Mesenchymal stem cell (in vitro differentiated cells and primary cell): ENCODE measurements around the gene GLT1D1.
"Not testable (repeated sequence)": the region's sequence is repeated elsewhere in the genome, so short reads cannot be mapped to it uniquely, and the experiment has no call there.

Experiments
- DNase-seq: peaks from one replicate; pipeline ENCODE4 v3.0.0-alpha.2; 2013
- H2AFZ ChIP-seq: one replicate; pipeline ENCODE4 v1.6.1; 2013; ENCODE audit warnings: low read depth, mild to moderate bottlenecking, control low read depth, inconsistent platforms, low read length, moderate library complexity
- H2AK5ac ChIP-seq: 2 replicates; pipeline ENCODE4 v1.6.1; 2013; ENCODE audit warnings: low read length, moderate library complexity, mild to moderate bottlenecking, inconsistent platforms; ENCODE audit not compliant: severe bottlenecking
- H2BK120ac ChIP-seq: one replicate; pipeline ENCODE4 v1.6.1; 2013; ENCODE audit warnings: low read depth, mild to moderate bottlenecking, inconsistent platforms, low read length, moderate library complexity
- H2BK12ac ChIP-seq, 2 experiments: one replicate each; pipeline ENCODE4 v1.6.1; 2013; ENCODE audit warnings: inconsistent platforms in 2 of 2, low read length in 2 of 2, mild to moderate bottlenecking in 2 of 2, moderate library complexity in 2 of 2, control low read depth in 1 of 2
- H2BK15ac ChIP-seq: one replicate; pipeline ENCODE4 v1.6.1; 2013; ENCODE audit warnings: mild to moderate bottlenecking, low read depth, inconsistent platforms; ENCODE audit not compliant: poor library complexity, severe bottlenecking
- H2BK5ac ChIP-seq: 2 replicates; pipeline ENCODE4 v1.6.1; 2013; ENCODE audit warnings: low read depth, mild to moderate bottlenecking, low read length, control low read depth, inconsistent platforms; ENCODE audit not compliant: poor library complexity, severe bottlenecking
- H3K14ac ChIP-seq, 2 experiments: one replicate each; pipeline ENCODE4 v1.6.1; 2013; ENCODE audit warnings: inconsistent platforms in 2 of 2, low read length in 2 of 2, control low read depth in 1 of 2, mild to moderate bottlenecking in 1 of 2, moderate library complexity in 1 of 2
- H3K18ac ChIP-seq, 2 experiments: one replicate each; pipeline ENCODE4 v1.6.1; 2013; ENCODE audit warnings: inconsistent platforms in 2 of 2, low read length in 2 of 2, control low read depth in 1 of 2, low read depth in 1 of 2, mild to moderate bottlenecking in 1 of 2
- H3K23ac ChIP-seq, 2 experiments: one replicate each; pipeline ENCODE4 v1.6.1; 2013; ENCODE audit warnings: inconsistent platforms in 2 of 2, low read length in 2 of 2, mild to moderate bottlenecking in 2 of 2, moderate library complexity in 2 of 2, control low read depth in 1 of 2
- H3K27ac ChIP-seq: 2 replicates; pipeline ENCODE4 v1.5.1; 2013; ENCODE audit warnings: mild to moderate bottlenecking, moderate library complexity, low read length, control low read depth, inconsistent platforms; ENCODE audit not compliant: poor library complexity, severe bottlenecking
- H3K27me3 ChIP-seq, 2 experiments: 2 replicates each; pipeline versions ENCODE4 v1.6.1 to v1.7.0; 2013; ENCODE audit warnings: low read length in 2 of 2, mild to moderate bottlenecking in 2 of 2, moderate library complexity in 2 of 2, control low read depth in 1 of 2, inconsistent platforms in 1 of 2; ENCODE audit not compliant: control insufficient read depth in 1 of 2, insufficient read depth in 1 of 2
- H3K36me3 ChIP-seq, 2 experiments: 2 replicates each; pipeline versions ENCODE4 v1.6.1 to v1.7.0; 2013; ENCODE audit warnings: low read length in 2 of 2, control low read depth in 1 of 2, inconsistent platforms in 1 of 2, low read depth in 1 of 2, mild to moderate bottlenecking in 1 of 2; ENCODE audit not compliant: insufficient read depth in 2 of 2, control insufficient read depth in 1 of 2
- H3K4ac ChIP-seq, 2 experiments: one replicate each; pipeline ENCODE4 v1.6.1; 2013; ENCODE audit warnings: inconsistent platforms in 2 of 2, low read length in 2 of 2, mild to moderate bottlenecking in 2 of 2, moderate library complexity in 2 of 2, control low read depth in 1 of 2, low read depth in 1 of 2
- H3K4me1 ChIP-seq: 2 replicates; pipeline ENCODE4 v1.6.1; 2013; ENCODE audit warnings: low read depth, low read length, control low read depth; ENCODE audit not compliant: control insufficient read depth, insufficient read depth
- H3K4me2 ChIP-seq: 2 replicates; pipeline ENCODE4 v1.6.1; 2013; ENCODE audit warnings: low read length, mild to moderate bottlenecking, inconsistent platforms; ENCODE audit not compliant: poor library complexity, severe bottlenecking
- H3K4me3 ChIP-seq, 2 experiments: 2 replicates each; pipeline versions ENCODE4 v1.5.1 to v1.7.0; 2013; ENCODE audit warnings: low read length in 2 of 2, mild to moderate bottlenecking in 2 of 2, control low read depth in 1 of 2, low read depth in 1 of 2; ENCODE audit not compliant: insufficient read depth in 1 of 2
- H3K79me1 ChIP-seq: replicated peaks from 2 replicates; pipeline ENCODE4 v1.6.1; 2013; ENCODE audit warnings: mild to moderate bottlenecking, control low read depth, low read length, inconsistent platforms; ENCODE audit not compliant: poor library complexity, severe bottlenecking
- H3K9ac ChIP-seq: 2 replicates; pipeline ENCODE4 v1.7.0; 2013; ENCODE audit warnings: mild to moderate bottlenecking, low read length, moderate library complexity
- H3K9me3 ChIP-seq: 2 replicates; pipeline ENCODE4 v1.7.0; 2013; ENCODE audit warnings: mild to moderate bottlenecking, low read length; ENCODE audit not compliant: control insufficient read depth
- H4K8ac ChIP-seq: one replicate; pipeline ENCODE4 v1.6.1; 2013; ENCODE audit warnings: inconsistent platforms, mild to moderate bottlenecking, low read length, moderate library complexity
- H4K91ac ChIP-seq: one replicate; pipeline ENCODE4 v1.6.1; 2013; ENCODE audit warnings: mild to moderate bottlenecking, low read length, inconsistent platforms
- WGBS: methylation state at CpG from one replicate; pipeline ENCODE4 v1.1.7; 2013; ENCODE audit warnings: mixed read lengths; 5-methylcytosine and 5-hydroxymethylcytosine counted together

Gene GLT1D1

DNA sequence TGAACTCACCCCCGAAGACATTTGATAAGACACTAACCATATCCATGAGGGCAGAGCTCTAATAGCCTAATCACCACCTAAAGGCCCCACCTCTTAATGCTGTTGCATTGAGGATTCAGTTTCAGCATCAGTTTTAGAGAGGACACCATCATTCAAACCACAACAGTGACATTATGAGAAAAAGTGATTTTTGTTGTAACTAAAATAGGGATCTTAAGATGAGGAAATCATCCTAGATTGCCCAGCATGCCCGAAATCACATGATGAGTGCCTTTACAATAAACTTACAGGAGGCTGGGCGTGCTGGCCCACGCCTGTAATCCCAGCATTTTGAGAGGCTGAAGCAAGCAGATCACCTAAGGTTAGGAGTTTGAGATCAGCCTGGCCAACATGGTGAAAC is 9.7 kb upstream of the GLT1D1 start:
- no peak overlapping the region for H3K4ac ChIP-seq
- H3K4me1 ChIP-seq = peaks cover 2% of the 10 kb centered on the region
- no peak for DNase-seq
- no peak overlapping the region for H3K27ac ChIP-seq
- peaks cover 4% of the 10 kb centered on the region for H3K9me3 ChIP-seq
- no peak overlapping the region for H3K18ac ChIP-seq
- H2BK12ac ChIP-seq = no peak overlapping the region
- H2BK120ac ChIP-seq = no peak overlapping the region
- H4K91ac ChIP-seq = no peak overlapping the region
- no peak overlapping the region for H3K9ac ChIP-seq
- no peak overlapping the region for H3K4me2 ChIP-seq
- H3K36me3 ChIP-seq = no peaks in the 10 kb centered on the region
- H3K27me3 ChIP-seq = no peaks in the 10 kb centered on the region
- no peak overlapping the region for H4K8ac ChIP-seq
- H3K4me3 ChIP-seq = no peak overlapping the region
- H3K14ac ChIP-seq = no peak overlapping the region
- no peak overlapping the region for H2AFZ ChIP-seq
- no peak overlapping the region for H2AK5ac ChIP-seq
- no peak overlapping the region for H3K23ac ChIP-seq
- 63% methylated on average over 3 of the region's 4 CpGs for WGBS
- no peaks in the 10 kb centered on the region for H3K79me1 ChIP-seq
- H2BK15ac ChIP-seq = no peak overlapping the region
- H2BK5ac ChIP-seq = no peak overlapping the region

DNA sequence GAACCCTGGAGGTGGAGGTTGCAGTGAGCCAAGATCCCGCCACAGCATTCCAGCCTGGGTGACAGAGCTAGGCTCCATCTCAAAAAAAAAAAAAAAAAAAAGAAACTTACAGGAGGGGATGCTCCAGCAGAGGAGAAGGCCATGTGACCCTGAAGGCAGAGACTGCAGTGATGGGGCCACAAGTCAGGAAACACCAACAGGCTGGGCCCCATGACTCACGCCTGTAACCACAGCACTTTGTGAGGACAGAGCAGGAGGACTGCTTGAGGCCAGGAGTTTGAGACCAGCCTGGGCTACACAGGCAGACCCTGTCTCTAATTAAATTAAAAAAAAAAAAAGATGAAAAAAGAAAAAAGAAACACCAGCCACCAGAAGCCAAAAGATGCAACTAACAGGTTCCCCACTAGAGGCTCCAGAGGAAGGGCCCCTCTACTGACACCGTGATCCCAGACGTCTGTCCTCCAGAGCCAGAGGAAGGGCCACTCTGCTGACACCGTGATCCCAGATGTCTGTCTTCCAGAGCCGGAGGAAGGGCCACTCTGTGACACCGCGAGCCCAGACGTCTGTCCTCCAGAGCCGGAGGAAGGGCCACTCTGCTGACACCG is 9.1 kb upstream of the GLT1D1 start:
- Histone ChIP-seq H3K79me1 (no peaks in the 10 kb centered on the region), H3K14ac (no peak overlapping the region), H3K27ac (no peak overlapping the region), H3K27me3 (no peaks in the 10 kb centered on the region), H3K18ac (no peak overlapping the region), H3K9me3 (peaks cover 4% of the 10 kb centered on the region), H2BK120ac (no peak overlapping the region), H3K4ac (no peak overlapping the region), H2BK12ac (no peak overlapping the region), H4K8ac (no peak overlapping the region), H3K4me1 (peaks cover 2% of the 10 kb centered on the region), H2AFZ (no peak overlapping the region), H3K9ac (no peak overlapping the region), H3K23ac (no peak overlapping the region), H3K36me3 (no peaks in the 10 kb centered on the region), H4K91ac (no peak overlapping the region), H2BK15ac (no peak overlapping the region), H2AK5ac (no peak overlapping the region), H3K4me2 (no peak overlapping the region), H2BK5ac (no peak overlapping the region), H3K4me3 (no peak overlapping the region)
- no peak for DNase-seq
- WGBS = 51% methylated on average over 8 of the region's 11 CpGs

DNA sequence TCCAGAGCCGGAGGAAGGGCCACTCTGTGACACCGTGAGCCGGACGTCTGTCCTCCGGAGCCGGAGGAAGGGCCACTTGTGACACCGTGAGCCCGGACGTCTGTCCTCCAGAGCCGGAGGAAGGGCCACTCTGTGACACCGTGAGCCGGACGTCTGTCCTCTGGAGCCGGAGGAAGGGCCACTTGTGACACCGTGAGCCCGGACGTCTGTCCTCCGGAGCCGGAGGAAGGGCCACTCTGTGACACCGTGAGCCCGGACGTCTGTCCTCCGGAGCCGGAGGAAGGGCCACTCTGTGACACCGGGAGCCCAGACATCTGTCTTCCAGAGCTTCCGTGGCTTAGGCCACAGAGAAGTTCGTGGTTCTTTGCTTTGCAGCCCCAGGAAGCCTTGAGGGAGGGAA is 6.6 kb upstream of the GLT1D1 start:
- not testable (repeated sequence) for H2AK5ac ChIP-seq, H4K8ac ChIP-seq, H3K4me1 ChIP-seq, H3K9ac ChIP-seq, H3K79me1 ChIP-seq, H4K91ac ChIP-seq, H2BK15ac ChIP-seq, H3K9me3 ChIP-seq, H3K4me2 ChIP-seq, H2AFZ ChIP-seq, H3K4ac ChIP-seq, H2BK12ac ChIP-seq, H2BK120ac ChIP-seq, H3K18ac ChIP-seq, H3K14ac ChIP-seq, H3K27me3 ChIP-seq, H2BK5ac ChIP-seq, H3K23ac ChIP-seq, H3K27ac ChIP-seq, DNase-seq, H3K36me3 ChIP-seq, H3K4me3 ChIP-seq
- 95% methylated on average over 27 of the region's 27 CpGs for WGBS

- Histone ChIP-seq H3K18ac (no peak overlapping the region), H4K8ac (no peak overlapping the region), H3K9ac (no peak overlapping the region), H2AFZ (no peak overlapping the region), H2BK15ac (no peak overlapping the region), H2BK120ac (no peak overlapping the region), H3K4ac (no peak overlapping the region), H3K79me1 (no peaks in the 10 kb centered on the region), H3K4me2 (no peak overlapping the region), H3K4me3 (no peak overlapping the region), H3K23ac (no peak overlapping the region), H2BK5ac (no peak overlapping the region), H3K9me3 (peaks cover 2% of the 10 kb centered on the region), H3K27me3 (peaks cover 10 to 24% of the 10 kb centered on the region in 2 experiments), H2BK12ac (no peak overlapping the region), H3K4me1 (peaks cover 2% of the 10 kb centered on the region), H2AK5ac (no peak overlapping the region), H4K91ac (no peak overlapping the region), H3K36me3 (no peaks in the 10 kb centered on the region), H3K27ac (no peak overlapping the region), H3K14ac (no peak overlapping the region)
- 92% methylated on average over 14 of the region's 14 CpGs for WGBS
- no peak for DNase-seq
Measured at GRCh38 chr12:128848371-128848770, 4.9 kb upstream of the GLT1D1 start.
